Suprapubic skin (tissue), 4 donors: ENCODE results near the gene ZDHHC6.

ENCODE experiments used
- POLR2A ChIP-seq, 2 donors: fragments of 450-650 bp; IDR thresholded peaks; one replicate each; pipeline ENCODE4 v1.6.1; 2017; ENCODE audit warnings: antibody characterized with exemption in 2 of 2, mild to moderate bottlenecking in 2 of 2, moderate library complexity in 2 of 2
- POLR2AphosphoS5 ChIP-seq, 3 donors: sonication (generic); formaldehyde crosslinking; IDR thresholded peaks; one replicate each; pipeline ENCODE4 v1.6.1; 2017; ENCODE audit warnings: antibody characterized with exemption in 3 of 3
- TF ChIP-seq, protein P1 (sequence below), 2 donors: fragments of 200-600 bp in 1 of 2; fragments of 450-650 bp in 1 of 2; sonication (generic) in 1 of 2; IDR thresholded peaks; one replicate each; pipeline ENCODE4 v1.5.1; 2016 to 2019; ENCODE audit warnings: antibody characterized with exemption in 2 of 2, mild to moderate bottlenecking in 1 of 2, moderate library complexity in 1 of 2

DNA sequence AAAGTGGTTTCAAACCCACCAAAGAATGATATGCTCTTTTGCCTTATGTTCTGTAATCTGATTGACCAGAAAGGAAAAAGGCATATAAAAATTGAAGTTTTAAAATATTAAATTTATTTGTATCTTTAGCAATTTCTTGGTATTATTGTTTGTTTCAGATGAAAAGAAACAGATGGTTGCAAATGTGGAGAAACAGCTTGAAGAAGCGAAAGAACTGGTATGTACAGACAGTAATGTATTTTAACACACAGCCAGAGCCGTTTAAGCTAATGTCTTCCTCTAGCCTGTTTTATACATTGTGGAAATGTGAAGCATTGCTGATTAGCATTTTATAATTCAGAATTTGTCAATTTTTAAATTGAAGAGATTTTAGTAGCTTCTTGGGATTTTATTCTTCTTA is 13.7 kb upstream of the ZDHHC6 start:
- TF ChIP-seq, protein P1, sequence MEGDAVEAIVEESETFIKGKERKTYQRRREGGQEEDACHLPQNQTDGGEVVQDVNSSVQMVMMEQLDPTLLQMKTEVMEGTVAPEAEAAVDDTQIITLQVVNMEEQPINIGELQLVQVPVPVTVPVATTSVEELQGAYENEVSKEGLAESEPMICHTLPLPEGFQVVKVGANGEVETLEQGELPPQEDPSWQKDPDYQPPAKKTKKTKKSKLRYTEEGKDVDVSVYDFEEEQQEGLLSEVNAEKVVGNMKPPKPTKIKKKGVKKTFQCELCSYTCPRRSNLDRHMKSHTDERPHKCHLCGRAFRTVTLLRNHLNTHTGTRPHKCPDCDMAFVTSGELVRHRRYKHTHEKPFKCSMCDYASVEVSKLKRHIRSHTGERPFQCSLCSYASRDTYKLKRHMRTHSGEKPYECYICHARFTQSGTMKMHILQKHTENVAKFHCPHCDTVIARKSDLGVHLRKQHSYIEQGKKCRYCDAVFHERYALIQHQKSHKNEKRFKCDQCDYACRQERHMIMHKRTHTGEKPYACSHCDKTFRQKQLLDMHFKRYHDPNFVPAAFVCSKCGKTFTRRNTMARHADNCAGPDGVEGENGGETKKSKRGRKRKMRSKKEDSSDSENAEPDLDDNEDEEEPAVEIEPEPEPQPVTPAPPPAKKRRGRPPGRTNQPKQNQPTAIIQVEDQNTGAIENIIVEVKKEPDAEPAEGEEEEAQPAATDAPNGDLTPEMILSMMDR (IDR thresholded peaks at IDR 0.05), result no peak
- TF ChIP-seq POLR2A (IDR thresholded peaks at IDR 0.05) (no peak), POLR2AphosphoS5 (IDR thresholded peaks at IDR 0.05) (no peak)
